B cell (primary cell): Measurements from ENCODE around the gene TBCEL. TPM values are rescaled to one million over a fixed set of nuclear protein-coding genes. Genes with fewer than 3 reads are reported as not detected.

ENCODE experiments used
- ATAC-seq: fragments of 200-7000 bp; cut with Tn5 transposase; one replicate; pipeline ENCODE4 v1.10.0; 2021; ENCODE audit warnings: low read depth, mild to moderate bottlenecking, moderate number of reproducible peaks, moderate library complexity
- CTCF ChIA-PET: fragments of 350-600 bp; sonication (Branson Sonifier 250); formaldehyde crosslinking; loops from one replicate; lab custom pipeline; 2021; ENCODE audit warnings: antibody characterized with exemption, inconsistent platforms; lab: Charles Lee
- POLR2A ChIA-PET: fragments of 350-600 bp; sonication (Branson Sonifier 250); formaldehyde crosslinking; loops from one replicate; lab custom pipeline; 2021; ENCODE audit warnings: antibody characterized with exemption; lab: Charles Lee
- DNase-seq: peaks from one replicate; pipeline ENCODE4 v3.0.0; 2013
- H2AFZ ChIP-seq: 2 replicates; pipeline ENCODE4 v1.6.1; 2012; ENCODE audit warnings: mild to moderate bottlenecking, low read depth, low read length; ENCODE audit not compliant: insufficient read depth, poor library complexity, severe bottlenecking
- H3K27ac ChIP-seq, 2 donors: 1 replicate in 1 of 2; 2 replicates in 1 of 2; pipeline ENCODE4 v1.5.1; 2012 to 2013; ENCODE audit warnings: low read length in 2 of 2, mild to moderate bottlenecking in 2 of 2, moderate library complexity in 1 of 2
- H3K27me3 ChIP-seq, 4 experiments: fragments of 200-600 bp in 1 of 4; sonication (generic) in 1 of 4; replicated peaks in 1 of 4; 1 replicate in 2 of 4; 2 replicates in 2 of 4; pipeline versions ENCODE4 v1.6.1 to v1.7.0; 2013 to 2016; ENCODE audit warnings: low read length in 3 of 4, mild to moderate bottlenecking in 2 of 4, mixed read lengths in 1 of 4, moderate library complexity in 1 of 4; ENCODE audit not compliant: insufficient read depth in 4 of 4, control insufficient read depth in 3 of 4; ENCODE audit errors: control extremely low read depth in 1 of 4
- H3K36me3 ChIP-seq, 2 experiments: replicated peaks in 1 of 2; 1 replicate in 1 of 2; 2 replicates in 1 of 2; pipeline versions ENCODE4 v1.6.1 to v1.7.1; 2013; ENCODE audit warnings: low read length in 1 of 2; ENCODE audit not compliant: insufficient read depth in 2 of 2, control insufficient read depth in 1 of 2; ENCODE audit errors: control extremely low read depth in 1 of 2, extremely low read depth in 1 of 2
- H3K4me1 ChIP-seq, 2 donors: fragments of 200-600 bp in 1 of 2; sonication (generic) in 1 of 2; 1 replicate in 1 of 2; 2 replicates in 1 of 2; pipeline versions ENCODE4 v1.5.1 to v1.6.1; 2013 to 2017; ENCODE audit warnings: low read length in 2 of 2; ENCODE audit not compliant: control insufficient read depth in 2 of 2, insufficient read depth in 2 of 2
- H3K4me2 ChIP-seq: replicated peaks from 2 replicates; pipeline ENCODE3; 2012; ENCODE audit warnings: mild to moderate bottlenecking, low read depth, low read length; ENCODE audit not compliant: poor library complexity, severe bottlenecking
- H3K4me3 ChIP-seq, 5 experiments: fragments of 200-600 bp in 1 of 5; sonication (generic) in 1 of 5; 1 replicate in 3 of 5; 2 replicates in 2 of 5; pipeline versions ENCODE4 v1.5.1 to v1.7.0; 2011 to 2016; ENCODE audit warnings: low read length in 4 of 5, mild to moderate bottlenecking in 4 of 5, low read depth in 2 of 5, control low read depth in 1 of 5, moderate library complexity in 1 of 5; ENCODE audit not compliant: insufficient read depth in 1 of 5; ENCODE audit errors: control extremely low read depth in 1 of 5, extremely low read depth in 1 of 5
- H3K79me2 ChIP-seq: fragments of 200-600 bp; sonication (generic); one replicate; pipeline ENCODE4 v1.6.0; 2016; ENCODE audit warnings: low read length; ENCODE audit not compliant: control insufficient read depth, insufficient read depth
- H3K9ac ChIP-seq: fragments of 200-600 bp; sonication (generic); 2 replicates; pipeline ENCODE4 v1.6.1; 2017; ENCODE audit warnings: mild to moderate bottlenecking, low read length, moderate library complexity
- H3K9me3 ChIP-seq, 3 donors: one replicate each; pipeline versions ENCODE4 v1.6.1 to v1.7.1; 2013; ENCODE audit warnings: low read length in 2 of 3; ENCODE audit not compliant: control insufficient read depth in 2 of 3, insufficient read depth in 1 of 3; ENCODE audit errors: control extremely low read depth in 1 of 3
- H4K20me1 ChIP-seq: 2 replicates; pipeline ENCODE4 v1.6.0; 2012; ENCODE audit warnings: mild to moderate bottlenecking, low read length; ENCODE audit not compliant: insufficient read depth, control insufficient read depth, poor library complexity, severe bottlenecking
- H3K27ac Mint-ChIP-seq: one replicate; pipeline ENCODE4 v1.8.0; 2021; ENCODE audit warnings: mixed read lengths
- H3K27me3 Mint-ChIP-seq: one replicate; pipeline ENCODE4 v1.8.0; 2021; ENCODE audit warnings: mixed read lengths
- H3K4me1 Mint-ChIP-seq: one replicate; pipeline ENCODE4 v1.8.0; 2021; ENCODE audit warnings: mixed read lengths
- H3K4me3 Mint-ChIP-seq: one replicate; pipeline ENCODE4 v1.8.0; 2021; ENCODE audit warnings: mixed read lengths
- H3K9me3 Mint-ChIP-seq: one replicate; pipeline ENCODE4 v1.8.0; 2022; ENCODE audit warnings: mixed read lengths; ENCODE audit not compliant: insufficient read depth
- CTCF ChIP-seq: fragments of 200-600 bp; IDR thresholded peaks from one replicate; pipeline ENCODE4 v1.8.0; 2022; ENCODE audit warnings: antibody characterized with exemption, mild to moderate bottlenecking
- EZH2 ChIP-seq: IDR thresholded peaks from 2 replicates; pipeline ENCODE4 v1.6.1; 2012; ENCODE audit warnings: borderline replicate concordance, low read depth, mild to moderate bottlenecking, moderate library complexity, low read length; ENCODE audit not compliant: insufficient read depth, poor library complexity, severe bottlenecking
- WGBS: methylation state at CpG from one replicate; pipeline ENCODE4 v1.1.5; 2013; ENCODE audit warnings: missing lambda C conversion rate; ENCODE audit not compliant: insufficient coverage; 5-methylcytosine and 5-hydroxymethylcytosine counted together
- intact Hi-C: fragments of 100-400 bp; cut with micrococcal nuclease; formaldehyde crosslinking; loops from one replicate; pipeline ENCODE4 v1.10.0; 2022
- polyA plus RNA-seq: library from polyadenylated mRNA; depleted of rRNA; stranded (reverse); fragments of >200 nt; gene quantifications from 2 replicates; pipeline ENCODE4 v1.2.3, GENCODE V29; 2012
- total RNA-seq, 2 donors: library from RNA; stranded (reverse); fragments of 120-200 nt in 1 of 2; gene quantifications; 1 replicate in 1 of 2; 2 replicates in 1 of 2; pipeline versions ENCODE4 v1.2.3 to v1.2.4, GENCODE V29; 2013 to 2022

Gene TBCEL
- total and polyA plus RNA-seq, 2 donors (not counting 1 experiment from before 2014, with no cell fraction given) = 3.5 to 22.8 TPM

GRCh38 chr11:121131656-121132055 is 107.8 kb downstream of the TBCEL start:
- CTCF ChIA-PET = no interaction called here
- no peak overlapping the region for H3K4me3 ChIP-seq
- ATAC-seq = no peak

More at GRCh38 chr11:121131656-121132055, 107.8 kb downstream of the TBCEL start:
- Mint-ChIP-seq H3K4me1 (no peaks in the 10 kb centered on the region), H3K27me3 (peaks cover 22% of the 10 kb centered on the region), H3K27ac (no peak overlapping the region), H3K9me3 (no peaks in the 10 kb centered on the region), H3K4me3 (no peak overlapping the region)
- POLR2A ChIA-PET = no interaction called here
- H3K27ac ChIP-seq = no peak overlapping the region
- TF ChIP-seq CTCF = no peak
- TF ChIP-seq EZH2 = no peak
- no peaks in the 10 kb centered on the region for H4K20me1 ChIP-seq
- H3K9ac ChIP-seq = no peak overlapping the region
- no peak for DNase-seq
- no peak overlapping the region for H3K4me2 ChIP-seq
- H3K27me3 ChIP-seq = no peaks in the 10 kb centered on the region
- no peaks in the 10 kb centered on the region for H3K79me2 ChIP-seq
- WGBS = 91% methylated on average over 3 of the region's 6 CpGs
- no peaks in the 10 kb centered on the region for H3K9me3 ChIP-seq
- H3K36me3 ChIP-seq = no peaks in the 10 kb centered on the region
- H3K4me1 ChIP-seq = no peaks in the 10 kb centered on the region
- intact Hi-C loops = no loop called here
- no peak overlapping the region for H2AFZ ChIP-seq
